Measurements from ENCODE around the gene HGFAC.

Gene HGFAC

GRCh38 chr4:3472411-3473141 is 30.8 kb downstream of the HGFAC start:
- in situ Hi-C loops (cut with MboI; ENCODE audit: low sequenced_read_pairs), result no loop called here

- in situ Hi-C loops (cut with MboI; ENCODE audit: low sequenced_read_pairs), result no loop called here
These were observed 31.6 kb downstream of the HGFAC start for GRCh38 chr4:3473181-3473950.

- in situ Hi-C loops (cut with MboI; ENCODE audit: low sequenced_read_pairs), result no loop called here
These were observed 32.4 kb downstream of the HGFAC start for GRCh38 chr4:3473996-3474765.

GRCh38 chr4:3475041-3475712 is 33.4 kb downstream of the HGFAC start:
- in situ Hi-C loops (cut with MboI; ENCODE audit: low sequenced_read_pairs), result no loop called here

GRCh38 chr4:3475713-3476260 is 34.0 kb downstream of the HGFAC start:
- in situ Hi-C loops (cut with MboI; ENCODE audit: low sequenced_read_pairs), result no loop called here

- in situ Hi-C loops (cut with MboI; ENCODE audit: low sequenced_read_pairs), result no loop called here
These were observed 34.6 kb downstream of the HGFAC start for GRCh38 chr4:3476341-3476747.

- in situ Hi-C loops (cut with MboI; ENCODE audit: low sequenced_read_pairs), result no loop called here
These were observed 35.4 kb downstream of the HGFAC start for GRCh38 chr4:3476936-3477749.

GRCh38 chr4:3477750-3478430 is 36.1 kb downstream of the HGFAC start:
- in situ Hi-C loops (cut with MboI; ENCODE audit: low sequenced_read_pairs), result no loop called here

GRCh38 chr4:3478446-3479357 is 36.9 kb downstream of the HGFAC start:
- in situ Hi-C loops (cut with MboI; ENCODE audit: low sequenced_read_pairs), result no loop called here

GRCh38 chr4:3479358-3480101 is 37.8 kb downstream of the HGFAC start:
- in situ Hi-C loops (cut with MboI; ENCODE audit: low sequenced_read_pairs), result no loop called here

- in situ Hi-C loops (cut with MboI; ENCODE audit: low sequenced_read_pairs), result no loop called here
These were observed 38.9 kb downstream of the HGFAC start for GRCh38 chr4:3480528-3481112.

- in situ Hi-C loops (cut with MboI; ENCODE audit: low sequenced_read_pairs), result no loop called here
These were observed 39.4 kb downstream of the HGFAC start for GRCh38 chr4:3481113-3481531.

- in situ Hi-C loops (cut with MboI; ENCODE audit: low sequenced_read_pairs), result no loop called here
These were observed 40.1 kb downstream of the HGFAC start for GRCh38 chr4:3481783-3482393.

GRCh38 chr4:3482707-3483106 is 40.9 kb downstream of the HGFAC start:
- in situ Hi-C loops (cut with MboI; ENCODE audit: low sequenced_read_pairs), result no loop called here

GRCh38 chr4:3483471-3483921 is 41.7 kb downstream of the HGFAC start:
- in situ Hi-C loops (cut with MboI; ENCODE audit: low sequenced_read_pairs), result no loop called here

GRCh38 chr4:3484057-3484973 is 42.5 kb downstream of the HGFAC start:
- in situ Hi-C loops (cut with MboI; ENCODE audit: low sequenced_read_pairs), result no loop called here

Measured in hTERT RPE-1 (cell line).